Neuronal stem cell (in vitro differentiated cells): ENCODE results near the gene GLG1.

ENCODE experiments used
- DNase-seq: peaks from one replicate; pipeline ENCODE4 v3.0.0-alpha.2; 2013; ENCODE audit warnings: low spot score
- H2AFZ ChIP-seq: one replicate; pipeline ENCODE4 v1.6.1; 2013; ENCODE audit warnings: mild to moderate bottlenecking, low read length, inconsistent platforms
- H2AK5ac ChIP-seq: 2 replicates; pipeline ENCODE4 v1.6.1; 2013; ENCODE audit warnings: low read depth, mild to moderate bottlenecking, inconsistent platforms, low read length, moderate library complexity, mixed read lengths
- H2BK120ac ChIP-seq: 2 replicates; pipeline ENCODE4 v1.6.1; 2013; ENCODE audit warnings: low read depth, mild to moderate bottlenecking, inconsistent platforms, low read length, moderate library complexity, mixed read lengths
- H2BK12ac ChIP-seq: one replicate; pipeline ENCODE4 v1.6.1; 2013; ENCODE audit warnings: low read length, inconsistent platforms
- H2BK15ac ChIP-seq: 2 replicates; pipeline ENCODE4 v1.6.1; 2013; ENCODE audit warnings: mild to moderate bottlenecking, low read length, inconsistent platforms, mixed read lengths
- H2BK5ac ChIP-seq: one replicate; pipeline ENCODE4 v1.6.1; 2013; ENCODE audit warnings: inconsistent platforms, mild to moderate bottlenecking, low read length, moderate library complexity
- H3K14ac ChIP-seq: one replicate; pipeline ENCODE4 v1.6.1; 2013; ENCODE audit warnings: low read length, inconsistent platforms
- H3K18ac ChIP-seq: 2 replicates; pipeline ENCODE4 v1.6.1; 2013; ENCODE audit warnings: low read length, inconsistent platforms
- H3K23ac ChIP-seq: 2 replicates; pipeline ENCODE4 v1.6.1; 2013; ENCODE audit warnings: low read depth, mild to moderate bottlenecking, mixed read lengths, low read length, inconsistent platforms; ENCODE audit not compliant: poor library complexity
- H3K27ac ChIP-seq: replicated peaks from 3 replicates; pipeline ENCODE4 v1.5.1; 2013; ENCODE audit warnings: low read length, inconsistent platforms
- H3K27me3 ChIP-seq, 3 experiments: 2 replicates each; pipeline ENCODE4 v1.6.1; 2013; ENCODE audit warnings: low read length in 3 of 3, mild to moderate bottlenecking in 2 of 3, inconsistent platforms in 1 of 3, low read depth in 1 of 3, mixed read lengths in 1 of 3, moderate library complexity in 1 of 3; ENCODE audit not compliant: control insufficient read depth in 3 of 3, insufficient read depth in 3 of 3
- H3K36me3 ChIP-seq, 2 donors: replicated peaks in 1 of 2; 2 replicates each; pipeline ENCODE4 v1.6.1; 2013; ENCODE audit warnings: low read length in 2 of 2; ENCODE audit not compliant: control insufficient read depth in 2 of 2, insufficient read depth in 2 of 2
- H3K4ac ChIP-seq: 2 replicates; pipeline ENCODE4 v1.6.1; 2013; ENCODE audit warnings: inconsistent platforms, mild to moderate bottlenecking, low read length, moderate library complexity
- H3K4me1 ChIP-seq, 2 donors: 1 replicate in 1 of 2; 2 replicates in 1 of 2; pipeline ENCODE4 v1.6.1; 2013; ENCODE audit warnings: low read length in 2 of 2, low read depth in 1 of 2; ENCODE audit not compliant: control insufficient read depth in 2 of 2, insufficient read depth in 1 of 2
- H3K4me2 ChIP-seq: one replicate; pipeline ENCODE4 v1.6.1; 2013; ENCODE audit warnings: mild to moderate bottlenecking, low read length, inconsistent platforms; ENCODE audit not compliant: insufficient read depth, poor library complexity, severe bottlenecking
- H3K4me3 ChIP-seq, 2 donors: 2 replicates each; pipeline ENCODE4 v1.5.1; 2013; ENCODE audit warnings: low read length in 2 of 2, mild to moderate bottlenecking in 2 of 2, inconsistent platforms in 1 of 2, moderate library complexity in 1 of 2
- H3K79me1 ChIP-seq: one replicate; pipeline ENCODE4 v1.6.1; 2013; ENCODE audit warnings: low read depth, mild to moderate bottlenecking, inconsistent platforms, low read length, moderate library complexity
- H3K9ac ChIP-seq: one replicate; pipeline ENCODE4 v1.6.1; 2013; ENCODE audit warnings: mild to moderate bottlenecking, low read depth, low read length, inconsistent platforms; ENCODE audit not compliant: poor library complexity
- H3K9me3 ChIP-seq, 2 donors: replicated peaks in 1 of 2; 2 replicates each; pipeline versions ENCODE3 to v1.6.1; 2013; ENCODE audit warnings: low read length in 2 of 2, mild to moderate bottlenecking in 2 of 2, inconsistent platforms in 1 of 2, low read depth in 1 of 2, mixed read lengths in 1 of 2, moderate library complexity in 1 of 2; ENCODE audit not compliant: control insufficient read depth in 2 of 2, insufficient read depth in 1 of 2
- H4K8ac ChIP-seq: one replicate; pipeline ENCODE4 v1.6.1; 2013; ENCODE audit warnings: low read depth, mild to moderate bottlenecking, inconsistent platforms, low read length, moderate library complexity
- H4K91ac ChIP-seq: one replicate; pipeline ENCODE4 v1.6.1; 2013; ENCODE audit warnings: low read length, low read depth, mild to moderate bottlenecking, inconsistent platforms; ENCODE audit not compliant: poor library complexity
- WGBS, 2 donors: extraction: QIAGEN DNeasy Blood & Tissue Kit; methylation state at CpG; one replicate each; pipeline ENCODE4 v1.1.7; 2013; ENCODE audit warnings: missing lambda C conversion rate in 2 of 2, mixed read lengths in 1 of 2; ENCODE audit not compliant: insufficient read length in 2 of 2, insufficient replicate concordance in 1 of 2; ENCODE audit errors: extremely low coverage in 2 of 2; 5-methylcytosine and 5-hydroxymethylcytosine counted together

Gene GLG1

DNA sequence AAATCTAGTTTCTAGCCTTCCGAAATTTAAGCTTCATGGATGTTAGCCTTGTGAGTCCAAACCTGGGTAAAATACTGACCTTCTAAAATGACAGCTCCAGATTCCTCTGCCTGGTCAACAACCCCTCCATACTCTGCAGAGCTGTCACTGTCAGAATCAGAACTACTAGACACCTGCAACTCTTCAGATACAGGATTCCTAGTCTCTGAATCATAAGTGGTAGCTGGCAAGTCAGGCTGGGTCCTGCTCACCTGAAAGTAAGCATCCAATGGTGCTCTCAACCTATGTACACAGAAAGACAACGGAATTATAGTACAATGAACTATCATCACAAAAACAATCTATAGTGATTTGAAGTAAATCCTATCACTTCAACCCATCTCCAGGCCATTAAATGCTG lies 44.9 kb upstream of the GLG1 start:
- H3K79me1 ChIP-seq, result no peaks in the 10 kb centered on the region
- H3K4me1 ChIP-seq, result no peaks in the 10 kb centered on the region
- H2BK120ac ChIP-seq, result no peak overlapping the region
- H3K23ac ChIP-seq, result no peak overlapping the region
- H3K4me2 ChIP-seq, result no peak overlapping the region
- H4K91ac ChIP-seq, result no peak overlapping the region
- no peak overlapping the region for H3K9ac ChIP-seq
- H2BK15ac ChIP-seq, result no peak overlapping the region
- WGBS, 2 donors, result no CpG with 5 or more reads among the region's 2 CpGs
- H3K9me3 ChIP-seq, result no peaks in the 10 kb centered on the region
- H3K14ac ChIP-seq, result no peak overlapping the region
- no peak overlapping the region for H3K4ac ChIP-seq
- DNase-seq, result no peak
- no peak overlapping the region for H4K8ac ChIP-seq
- no peak overlapping the region for H3K27ac ChIP-seq
- H3K27me3 ChIP-seq, result no peaks in the 10 kb centered on the region
- no peak overlapping the region for H2BK5ac ChIP-seq
- no peak overlapping the region for H2AK5ac ChIP-seq
- H3K4me3 ChIP-seq, result no peak overlapping the region
- no peak overlapping the region for H2AFZ ChIP-seq
- H2BK12ac ChIP-seq, result no peak overlapping the region
- H3K18ac ChIP-seq, result no peak overlapping the region
- peaks cover 18 to 97% of the 10 kb centered on the region in 2 donors for H3K36me3 ChIP-seq

GRCh38 chr16:74650966-74651567 lies 44.2 kb upstream of the GLG1 start:
- Histone ChIP-seq H3K14ac (no peak overlapping the region), H3K9me3 (no peaks in the 10 kb centered on the region), H3K18ac (no peak overlapping the region), H3K4me1 (no peaks in the 10 kb centered on the region), H3K79me1 (no peaks in the 10 kb centered on the region), H4K8ac (no peak overlapping the region), H3K23ac (no peak overlapping the region), H3K9ac (no peak overlapping the region), H4K91ac (no peak overlapping the region), H2AFZ (no peak overlapping the region), H2BK5ac (no peak overlapping the region), H2AK5ac (no peak overlapping the region), H3K4me3 (no peak overlapping the region), H3K27ac (no peak overlapping the region), H3K36me3 (peaks cover 19 to 96% of the 10 kb centered on the region in 2 donors), H2BK12ac (no peak overlapping the region), H3K4ac (no peak overlapping the region), H2BK120ac (no peak overlapping the region), H2BK15ac (no peak overlapping the region), H3K4me2 (no peak overlapping the region), H3K27me3 (no peaks in the 10 kb centered on the region)
- WGBS, 2 donors, result no CpG with 5 or more reads among the region's 6 CpGs
- DNase-seq, result no peak

GRCh38 chr16:74649839-74650504 lies 43.1 kb upstream of the GLG1 start:
- Histone ChIP-seq H3K4me2 (no peak overlapping the region), H3K4me1 (no peaks in the 10 kb centered on the region), H3K36me3 (peaks cover 22 to 96% of the 10 kb centered on the region in 2 donors), H3K4ac (no peak overlapping the region), H3K27me3 (no peaks in the 10 kb centered on the region), H3K79me1 (no peaks in the 10 kb centered on the region), H2AK5ac (no peak overlapping the region), H3K9me3 (no peaks in the 10 kb centered on the region), H2BK15ac (no peak overlapping the region), H3K27ac (no peak overlapping the region), H4K8ac (no peak overlapping the region), H2BK12ac (no peak overlapping the region), H2BK5ac (no peak overlapping the region), H3K14ac (no peak overlapping the region), H3K18ac (no peak overlapping the region), H3K23ac (no peak overlapping the region), H2AFZ (no peak overlapping the region), H3K9ac (no peak overlapping the region), H3K4me3 (no peak overlapping the region), H4K91ac (no peak overlapping the region), H2BK120ac (no peak overlapping the region)
- DNase-seq, result no peak
- WGBS, 2 donors, result no CpG with 5 or more reads among the region's 1 CpG

GRCh38 chr16:74641969-74642368 lies 35.1 kb upstream of the GLG1 start:
- Histone ChIP-seq H4K8ac (no peak overlapping the region), H3K9me3 (no peaks in the 10 kb centered on the region), H2BK15ac (no peak overlapping the region), H3K9ac (no peak overlapping the region), H2AFZ (no peak overlapping the region), H3K27ac (no peak overlapping the region), H3K79me1 (no peaks in the 10 kb centered on the region), H2BK5ac (no peak overlapping the region), H2BK120ac (no peak overlapping the region), H3K27me3 (no peaks in the 10 kb centered on the region), H4K91ac (no peak overlapping the region), H3K4me1 (no peaks in the 10 kb centered on the region), H3K4ac (no peak overlapping the region), H3K18ac (no peak overlapping the region), H3K14ac (no peak overlapping the region), H3K36me3 (peaks cover 18 to 93% of the 10 kb centered on the region in 2 donors), H2AK5ac (no peak overlapping the region), H2BK12ac (no peak overlapping the region), H3K4me2 (no peak overlapping the region), H3K23ac (no peak overlapping the region), H3K4me3 (no peak overlapping the region)
- no peak for DNase-seq
- WGBS, 2 donors, result no CpG with 5 or more reads among the region's 8 CpGs
